SU-DHL-6 (cell line): ENCODE measurements around the gene GFOD1.

Source experiments
- EZH2phosphoT487 ChIP-seq: fragments of 200-600 bp; sonication (generic), shearing (Covaris generic); conservative IDR thresholded peaks from 2 replicates; pipeline ENCODE4 v1.6.1; 2018; ENCODE audit warnings: mild to moderate bottlenecking, antibody characterized with exemption, low read length, moderate library complexity, mixed read lengths
- TF ChIP-seq, protein P1 (sequence below): fragments of 200-600 bp; sonication (generic); IDR thresholded peaks from one replicate; pipeline ENCODE4 v1.5.1; 2017; ENCODE audit warnings: antibody characterized with exemption, mild to moderate bottlenecking, low read length, moderate library complexity; ENCODE audit not compliant: insufficient read depth, poor library complexity, severe bottlenecking

DNA sequence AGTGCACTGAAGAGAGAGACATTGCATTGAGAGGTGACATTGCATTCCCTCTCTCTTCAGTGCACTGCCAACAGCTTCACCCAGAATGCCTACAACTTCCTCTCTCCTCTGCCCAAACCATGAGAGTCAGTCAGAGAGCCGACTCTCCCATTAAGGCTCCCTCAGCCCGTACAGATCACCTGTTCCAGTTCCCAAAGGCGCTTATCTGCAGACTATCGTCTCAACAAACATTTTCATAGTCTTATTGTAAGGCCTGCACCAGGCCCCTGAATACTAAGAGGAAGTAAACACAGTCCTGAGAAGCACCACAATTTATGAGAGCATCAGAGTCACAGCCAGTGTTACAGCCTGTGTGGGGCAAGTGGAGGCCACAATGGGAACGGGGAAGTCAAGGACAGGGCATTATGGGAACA, 53.7 kb downstream of the GFOD1 start:
- TF ChIP-seq, protein P1, sequence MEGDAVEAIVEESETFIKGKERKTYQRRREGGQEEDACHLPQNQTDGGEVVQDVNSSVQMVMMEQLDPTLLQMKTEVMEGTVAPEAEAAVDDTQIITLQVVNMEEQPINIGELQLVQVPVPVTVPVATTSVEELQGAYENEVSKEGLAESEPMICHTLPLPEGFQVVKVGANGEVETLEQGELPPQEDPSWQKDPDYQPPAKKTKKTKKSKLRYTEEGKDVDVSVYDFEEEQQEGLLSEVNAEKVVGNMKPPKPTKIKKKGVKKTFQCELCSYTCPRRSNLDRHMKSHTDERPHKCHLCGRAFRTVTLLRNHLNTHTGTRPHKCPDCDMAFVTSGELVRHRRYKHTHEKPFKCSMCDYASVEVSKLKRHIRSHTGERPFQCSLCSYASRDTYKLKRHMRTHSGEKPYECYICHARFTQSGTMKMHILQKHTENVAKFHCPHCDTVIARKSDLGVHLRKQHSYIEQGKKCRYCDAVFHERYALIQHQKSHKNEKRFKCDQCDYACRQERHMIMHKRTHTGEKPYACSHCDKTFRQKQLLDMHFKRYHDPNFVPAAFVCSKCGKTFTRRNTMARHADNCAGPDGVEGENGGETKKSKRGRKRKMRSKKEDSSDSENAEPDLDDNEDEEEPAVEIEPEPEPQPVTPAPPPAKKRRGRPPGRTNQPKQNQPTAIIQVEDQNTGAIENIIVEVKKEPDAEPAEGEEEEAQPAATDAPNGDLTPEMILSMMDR: no peak
- TF ChIP-seq EZH2phosphoT487: no peak
